ENCODE results near the gene INTS7.
"Not testable (repeated sequence)": the region's sequence is repeated elsewhere in the genome, so short reads cannot be mapped to it uniquely, and the experiment has no call there.

The INTS7 gene

DNA sequence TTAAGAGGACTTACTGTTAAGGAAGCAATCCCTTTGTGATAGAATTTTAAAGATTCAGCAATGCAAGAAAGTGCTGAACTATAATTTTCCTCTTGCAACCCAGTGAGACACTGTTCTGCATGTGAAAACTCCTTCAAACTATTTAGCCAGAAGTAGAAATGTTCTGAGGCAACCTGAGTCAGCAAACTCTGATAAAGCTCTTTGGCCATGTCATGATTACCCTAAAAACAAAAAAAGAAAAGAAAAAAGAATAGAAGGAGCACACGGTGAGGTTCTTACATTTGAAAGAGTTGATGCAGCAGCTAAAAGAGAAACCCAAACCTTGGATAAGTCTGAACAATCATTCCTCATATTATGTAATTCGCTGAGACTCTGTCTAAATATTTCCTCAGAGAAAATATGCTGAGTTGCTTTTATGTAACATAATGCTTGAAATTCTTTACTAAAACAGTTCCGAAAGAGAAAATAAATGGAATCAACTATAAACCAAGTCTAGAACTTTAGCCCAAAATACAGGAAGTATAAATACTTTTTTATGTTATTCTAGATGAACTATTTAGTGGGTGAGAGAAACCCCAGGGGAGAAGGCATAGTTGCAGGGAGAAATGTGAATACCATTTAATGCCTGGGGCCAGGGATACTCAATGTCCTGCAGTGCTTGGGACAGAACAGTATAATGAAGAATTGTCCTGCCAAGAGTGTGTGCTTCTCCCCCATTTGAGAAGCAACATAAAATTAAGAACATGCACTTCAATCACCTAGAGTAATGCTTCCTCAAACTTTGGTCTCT lies 60.0 kb downstream of the INTS7 start:
- DNase-seq (ENCODE audit: low read depth), result no peak

DNA sequence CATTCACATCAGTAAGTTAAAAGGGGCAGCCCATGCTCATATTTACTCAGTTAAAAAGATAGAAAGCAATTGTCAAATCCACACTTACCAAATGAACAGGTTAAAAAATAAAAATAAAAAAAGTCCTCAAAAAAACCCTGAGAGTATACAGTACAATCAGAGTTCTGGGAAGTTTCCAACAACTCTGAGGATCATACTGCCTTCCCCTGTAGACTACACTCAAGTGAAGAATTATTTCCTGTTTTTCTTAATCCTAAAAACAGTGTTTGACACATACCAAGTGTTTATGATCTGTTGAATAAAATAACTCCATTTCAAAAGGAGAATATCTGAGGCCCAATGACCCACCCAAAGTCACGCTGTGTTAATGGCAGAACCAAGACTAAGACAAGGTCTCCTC lies 61.8 kb downstream of the INTS7 start:
- DNase-seq (ENCODE audit: low read depth), result no peak

DNA sequence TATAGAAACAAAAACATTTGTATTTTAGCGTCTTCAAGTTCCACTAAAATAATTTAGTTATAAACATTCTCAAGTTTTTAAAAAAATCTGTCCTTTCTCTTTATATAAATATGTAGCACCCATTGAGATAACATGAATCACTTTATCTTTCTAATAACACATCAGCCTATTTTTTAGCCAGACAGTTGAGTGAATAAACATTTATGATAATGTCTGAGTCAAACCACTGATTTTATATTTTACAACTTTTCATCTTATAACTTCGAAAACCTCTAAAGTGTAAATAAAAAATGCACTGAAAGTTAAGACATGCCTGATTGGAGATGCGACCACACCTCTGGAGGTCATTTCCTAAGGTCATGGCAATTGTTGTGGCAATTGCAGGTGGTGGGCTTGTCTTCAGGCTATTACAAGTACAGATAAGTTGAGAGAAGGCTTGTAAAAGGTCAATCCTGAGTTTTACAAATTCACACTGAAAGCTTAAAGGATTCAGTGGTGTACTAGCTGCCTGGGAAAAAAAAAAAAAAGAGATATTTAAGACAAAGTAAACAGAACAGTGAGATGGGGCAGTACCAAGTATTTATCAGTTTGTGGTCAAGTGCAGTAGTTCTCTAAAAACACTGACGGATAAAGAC lies 67.0 kb downstream of the INTS7 start:
- no peak for DNase-seq (ENCODE audit: low read depth)

DNA sequence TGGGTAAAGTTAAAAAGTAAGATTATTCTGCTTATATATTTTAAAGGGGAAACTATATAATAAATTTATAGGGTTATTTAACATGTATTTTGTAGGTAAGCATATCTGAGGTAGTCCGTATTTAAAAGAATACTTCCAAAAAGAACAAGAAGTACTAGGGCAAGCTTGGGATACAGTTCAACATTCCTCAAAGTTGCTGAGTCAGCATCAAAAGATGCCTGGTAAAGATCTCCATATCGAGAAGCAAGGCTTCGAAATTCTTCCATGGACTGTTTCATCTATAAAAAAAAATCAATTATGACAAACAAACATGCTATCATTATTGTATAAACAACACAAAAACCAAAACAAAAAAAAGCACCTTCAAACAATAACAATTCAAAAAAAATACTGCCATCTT lies 67.7 kb downstream of the INTS7 start:
- no peak for DNase-seq (ENCODE audit: low read depth)

DNA sequence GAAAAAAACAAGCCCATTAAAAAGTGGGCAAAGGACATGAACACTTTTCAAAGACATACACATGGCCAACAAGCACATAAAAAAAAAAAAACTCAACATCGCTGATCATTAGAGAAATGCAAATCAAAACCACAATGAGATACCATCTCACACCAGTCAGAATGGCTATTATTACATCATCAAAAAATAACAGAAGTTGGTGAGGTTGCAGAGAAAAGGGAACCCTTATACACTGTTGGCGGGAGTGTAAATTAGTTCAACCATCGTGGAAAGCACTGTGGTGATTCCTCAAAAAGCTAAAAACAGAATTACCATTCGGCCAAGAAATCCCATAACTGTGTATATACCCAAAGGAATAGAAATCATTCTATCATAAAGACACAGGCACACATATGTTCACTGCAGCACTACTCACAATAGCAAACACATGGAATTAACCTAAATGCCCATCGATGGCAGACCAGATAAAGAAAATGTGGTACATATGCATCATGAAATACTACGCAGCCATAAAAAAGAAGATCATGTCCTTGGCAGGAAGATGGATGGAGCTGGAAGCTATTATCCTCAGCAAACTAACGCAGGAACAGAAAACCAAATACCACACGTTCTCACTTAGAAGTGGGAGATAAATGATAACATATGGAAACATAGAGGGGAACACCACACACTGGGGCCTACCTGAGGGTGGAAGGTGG lies 70.1 kb downstream of the INTS7 start:
- DNase-seq (ENCODE audit: low read depth), result no peak

DNA sequence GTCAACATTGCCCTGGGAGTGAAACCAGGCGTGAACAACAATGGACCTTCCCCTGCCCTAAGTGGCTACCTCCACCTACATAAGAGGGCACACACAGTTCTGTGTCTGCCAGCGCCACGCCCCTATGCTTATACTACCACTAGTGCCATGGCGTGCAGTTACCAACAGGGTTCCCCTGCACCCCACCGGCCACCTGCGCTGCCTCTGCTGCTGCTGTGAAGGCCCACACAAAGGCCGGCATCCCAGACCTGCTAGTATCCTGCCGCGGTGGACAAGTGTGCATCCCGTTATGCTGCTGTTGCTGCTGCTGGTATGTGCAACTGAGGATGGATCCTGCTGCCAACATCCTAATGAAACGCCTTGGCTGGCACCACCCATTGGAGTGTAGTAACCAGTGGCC lies 75.7 kb downstream of the INTS7 start:
- no peak for DNase-seq (ENCODE audit: low read depth)

DNA sequence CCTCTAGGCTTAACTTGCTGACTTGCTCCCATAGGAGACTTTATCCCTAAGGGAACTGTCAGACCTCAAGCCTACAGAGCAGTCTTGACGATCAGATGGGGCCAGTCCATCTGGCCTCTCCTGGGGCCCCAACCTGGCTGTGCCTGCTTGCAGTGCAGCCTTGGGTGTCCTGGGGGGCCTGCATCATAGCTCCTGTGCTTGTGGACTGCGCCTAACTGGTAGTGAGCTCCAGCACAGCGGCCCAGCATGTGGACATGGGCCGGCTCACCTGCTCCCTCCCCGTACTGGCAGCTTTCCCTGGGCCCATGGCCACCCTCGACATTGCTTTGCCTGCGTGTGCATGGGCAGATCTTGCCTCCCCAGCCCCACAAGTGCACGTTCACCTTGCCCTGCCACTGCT lies 76.1 kb downstream of the INTS7 start:
- DNase-seq (ENCODE audit: low read depth), result no peak

DNA sequence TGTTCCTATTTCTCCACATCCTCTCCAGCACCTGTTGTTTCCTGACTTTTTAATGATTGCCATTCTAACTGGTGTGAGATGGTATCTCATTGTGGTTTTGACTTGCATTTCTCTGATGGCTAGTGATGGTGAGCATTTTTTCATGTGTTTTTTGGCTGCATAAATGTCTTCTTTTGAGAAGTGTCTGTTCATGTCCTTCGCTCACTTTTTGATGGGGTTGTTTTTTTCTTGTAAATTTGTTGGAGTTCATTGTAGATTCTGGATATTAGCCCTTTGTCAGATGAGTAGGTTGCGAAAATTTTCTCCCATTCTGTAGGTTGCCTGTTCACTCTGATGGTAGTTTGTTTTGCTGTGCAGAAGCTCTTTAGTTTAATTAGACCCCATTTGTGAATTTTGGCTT lies 81.3 kb downstream of the INTS7 start:
- DNase-seq (ENCODE audit: low read depth), result not testable (repeated sequence)

DNA sequence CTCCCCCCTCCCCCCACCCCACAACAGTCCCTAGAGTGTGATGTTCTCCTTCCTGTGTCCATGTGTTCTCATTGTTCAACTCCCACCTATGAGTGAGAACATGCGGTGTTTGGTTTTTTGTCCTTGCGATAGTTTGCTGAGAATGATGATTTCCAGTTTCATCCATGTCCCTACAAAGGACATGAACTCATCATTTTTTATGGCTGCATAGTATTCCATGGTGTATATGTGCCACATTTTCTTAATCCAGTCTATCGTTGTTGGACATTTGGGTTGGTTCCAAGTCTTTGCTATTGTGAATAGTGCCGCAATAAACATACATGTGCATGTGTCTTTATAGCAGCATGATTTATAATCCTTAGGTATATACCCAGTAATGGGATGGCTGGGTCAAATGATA lies 81.8 kb downstream of the INTS7 start:
- DNase-seq (ENCODE audit: low read depth), result not testable (repeated sequence)

DNA sequence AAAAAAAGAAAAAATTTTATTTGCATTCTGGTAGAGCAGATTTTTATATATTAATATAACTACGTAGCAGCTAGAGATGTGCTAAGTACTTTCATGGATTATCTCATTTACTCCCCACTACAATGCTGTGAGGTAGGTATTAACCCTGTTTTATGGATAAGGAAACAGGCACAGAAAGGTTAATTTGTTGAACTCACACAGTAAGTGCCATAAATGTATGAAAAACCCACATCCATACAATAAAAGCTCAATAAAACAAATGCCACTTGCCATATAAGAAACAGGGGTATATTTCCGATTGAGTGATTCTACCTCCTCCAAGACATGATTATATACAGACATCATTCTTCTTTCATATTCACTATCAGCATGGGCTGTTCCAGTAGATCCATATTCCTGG lies 83.1 kb downstream of the INTS7 start:
- DNase-seq (ENCODE audit: low read depth), result no peak

DNA sequence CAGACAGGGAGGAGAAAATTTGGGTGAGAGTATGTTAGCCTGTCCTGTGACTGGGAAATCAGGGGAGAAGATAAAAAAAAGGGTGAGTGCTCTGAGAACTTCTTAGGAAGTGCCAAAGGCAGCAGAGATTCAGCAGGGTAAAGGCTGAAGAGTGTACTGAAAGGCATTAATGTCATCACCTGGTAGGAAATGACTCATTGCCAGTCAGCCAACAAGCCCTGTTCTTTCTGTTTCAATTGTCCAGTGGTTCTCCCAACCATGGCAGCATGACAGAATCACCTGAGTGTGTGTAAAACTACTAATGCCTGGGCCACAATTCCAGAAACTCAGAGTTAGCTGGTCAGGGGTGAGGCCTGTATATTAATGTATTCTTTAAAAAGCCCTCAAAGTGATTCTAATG lies 83.5 kb downstream of the INTS7 start:
- no peak for DNase-seq (ENCODE audit: low read depth)

DNA sequence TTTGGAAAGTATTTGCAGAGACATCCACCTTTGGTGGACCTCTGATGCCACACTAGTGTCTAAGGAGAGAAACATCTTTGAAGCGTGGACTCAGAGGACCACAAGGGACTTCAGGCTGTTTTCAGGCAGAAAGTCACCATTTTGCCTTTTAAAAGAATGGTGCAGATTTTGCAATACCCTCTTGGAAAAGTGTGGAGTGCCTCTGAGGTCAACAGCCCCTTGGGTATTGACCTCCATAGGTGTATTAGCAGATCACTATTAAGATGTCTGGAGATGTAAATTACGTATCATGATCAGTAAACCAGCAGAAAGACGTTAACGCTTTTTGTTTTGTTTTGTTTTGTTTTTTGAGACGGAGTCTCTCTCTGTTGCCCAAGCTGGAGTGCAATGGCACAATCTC lies 87.0 kb downstream of the INTS7 start:
- DNase-seq (ENCODE audit: low read depth), result no peak

DNA sequence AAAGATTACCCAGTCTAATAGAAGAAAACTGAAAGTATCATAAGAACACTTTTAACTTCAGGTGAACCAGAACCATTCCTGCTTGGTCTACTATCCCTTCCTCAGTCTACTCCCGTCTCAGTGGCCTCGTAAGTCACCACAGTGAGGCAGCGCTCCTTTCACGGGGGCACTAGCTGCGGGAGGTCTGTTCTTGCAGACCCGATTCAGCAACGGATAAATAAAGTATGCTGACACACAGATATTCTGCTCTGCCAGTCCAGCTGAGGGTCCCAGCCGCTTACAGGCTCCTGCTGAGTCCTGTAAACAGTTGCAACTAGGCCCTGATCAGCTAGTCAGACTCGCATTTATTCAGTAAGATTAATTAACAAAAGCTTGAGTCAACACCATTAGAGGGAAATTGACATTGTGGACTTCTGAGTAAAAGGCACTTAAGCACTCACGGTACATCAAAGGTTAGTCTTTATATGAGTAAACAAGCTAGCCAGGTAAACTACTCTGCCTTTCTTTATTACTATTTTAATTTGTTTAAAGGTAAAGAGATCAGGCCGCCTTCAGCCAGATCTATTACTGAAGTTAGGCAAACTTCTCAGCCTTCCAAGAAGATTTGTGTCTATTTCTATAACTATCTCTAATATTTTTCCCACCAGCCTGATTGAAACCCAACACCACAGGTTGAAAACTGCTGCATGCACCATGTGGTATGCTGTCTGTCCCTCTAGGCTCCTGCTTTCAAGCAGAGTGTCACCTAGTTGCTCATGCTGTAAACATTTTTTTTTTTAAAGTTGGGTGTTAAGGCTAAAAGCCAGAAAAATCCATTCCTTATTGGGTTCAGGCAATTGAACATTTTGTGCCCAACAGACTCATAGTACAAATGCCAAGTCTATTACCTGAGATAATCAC lies 87.7 kb downstream of the INTS7 start:
- no peak for DNase-seq (ENCODE audit: low read depth)

DNA sequence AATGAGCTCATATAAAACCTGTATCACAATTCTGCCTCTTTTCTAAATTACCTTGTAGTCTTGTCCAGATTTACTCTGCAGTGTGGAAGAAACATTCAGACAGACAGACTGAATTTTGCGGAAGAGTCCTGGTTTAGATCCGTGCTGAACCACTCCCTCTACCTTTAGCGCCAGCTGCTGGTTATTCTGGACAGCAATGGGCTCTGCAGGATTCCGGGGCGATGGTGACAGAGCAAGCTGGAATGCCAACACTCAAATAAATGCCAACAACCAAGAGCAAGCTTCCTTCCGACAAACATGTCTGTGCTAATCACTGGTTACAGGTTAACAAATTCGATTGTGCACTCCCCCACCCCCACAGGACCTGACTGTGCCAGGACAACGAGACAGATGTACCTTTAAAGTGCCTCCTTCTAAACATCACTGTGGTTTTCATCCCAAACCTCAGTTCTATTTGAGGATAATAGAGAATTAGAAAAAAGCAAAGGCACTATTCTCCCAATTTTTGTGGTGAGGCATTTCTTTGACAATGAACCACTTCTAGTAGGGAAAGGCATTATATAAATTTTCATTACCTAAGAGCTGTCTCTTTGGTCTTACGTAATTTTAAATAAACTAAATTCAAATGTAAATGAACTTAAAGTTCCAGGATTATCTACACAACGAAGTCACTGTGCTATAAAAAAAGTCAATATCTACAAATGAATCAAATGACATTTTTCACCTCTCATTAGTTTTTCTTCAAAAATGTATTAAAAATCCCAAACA lies 90.4 kb downstream of the INTS7 start:
- no peak for DNase-seq (ENCODE audit: low read depth)

DNA sequence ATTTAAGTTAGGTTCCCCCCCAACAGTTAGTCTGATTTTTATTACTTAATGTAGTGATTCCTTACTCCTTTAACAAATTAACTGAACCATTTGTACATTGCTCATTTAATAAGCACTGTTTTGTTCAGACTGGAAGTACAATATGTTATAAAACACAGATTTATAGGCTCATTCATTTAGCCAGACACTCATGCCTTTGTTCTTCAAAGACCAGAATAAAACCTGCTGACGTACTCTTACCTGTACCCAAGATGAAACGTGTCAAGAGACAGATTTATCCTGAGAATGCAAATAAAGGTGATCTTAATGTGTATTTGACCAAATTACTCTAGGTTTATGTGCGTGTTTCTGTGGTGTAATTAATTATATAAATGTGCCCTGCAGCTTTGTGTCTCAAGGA lies 92.8 kb downstream of the INTS7 start:
- DNase-seq (ENCODE audit: low read depth), result no peak

DNA sequence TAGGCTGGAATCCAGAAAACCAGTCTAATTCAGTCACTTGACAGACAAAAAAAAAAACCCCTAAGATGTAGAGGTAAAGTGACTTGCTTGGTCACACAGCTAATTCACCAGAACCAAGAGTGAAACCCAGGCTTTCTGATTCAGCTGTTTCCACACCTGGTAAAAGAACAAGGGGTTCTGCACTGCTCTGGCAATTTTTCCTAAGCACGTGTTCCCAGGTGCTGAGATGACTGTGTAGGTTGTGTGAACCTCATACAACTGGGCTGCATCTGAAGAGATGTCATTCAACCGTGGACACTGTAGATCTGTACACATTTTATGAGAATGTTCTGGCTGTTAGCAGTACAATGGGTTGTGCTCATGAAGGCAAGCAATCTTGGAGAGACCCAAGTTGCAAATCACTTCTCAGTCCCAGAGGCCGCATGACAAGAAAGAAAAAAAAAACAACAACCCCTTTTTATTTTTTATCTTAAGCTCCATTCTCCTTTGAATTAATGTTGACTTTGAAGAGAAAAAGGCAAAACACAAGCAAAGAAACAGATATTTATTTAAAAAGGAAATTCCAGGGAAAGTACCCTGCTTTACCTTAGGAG lies 95.4 kb downstream of the INTS7 start:
- DNase-seq (ENCODE audit: low read depth), result no peak

DNA sequence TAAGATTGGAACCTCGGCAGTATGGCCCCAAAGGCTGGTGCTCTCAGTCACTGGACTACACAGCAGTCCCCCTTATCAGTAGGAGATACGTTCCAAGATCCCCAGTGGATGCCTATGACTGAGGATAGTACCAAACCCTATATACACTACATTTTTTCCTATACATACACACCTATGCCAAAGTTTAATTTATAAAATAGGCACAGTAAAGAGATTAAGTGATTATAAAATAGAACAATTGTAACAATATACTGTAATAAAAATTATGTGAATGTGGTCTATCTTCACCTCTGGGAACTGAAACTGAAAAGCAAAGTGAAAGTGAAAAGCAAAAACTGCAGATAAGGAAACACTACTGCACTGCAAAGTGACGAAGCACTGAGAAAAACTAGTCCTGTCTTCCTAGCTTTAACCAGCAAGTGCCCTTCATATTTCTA lies 96.8 kb downstream of the INTS7 start:
- DNase-seq (ENCODE audit: low read depth), result no peak

DNA sequence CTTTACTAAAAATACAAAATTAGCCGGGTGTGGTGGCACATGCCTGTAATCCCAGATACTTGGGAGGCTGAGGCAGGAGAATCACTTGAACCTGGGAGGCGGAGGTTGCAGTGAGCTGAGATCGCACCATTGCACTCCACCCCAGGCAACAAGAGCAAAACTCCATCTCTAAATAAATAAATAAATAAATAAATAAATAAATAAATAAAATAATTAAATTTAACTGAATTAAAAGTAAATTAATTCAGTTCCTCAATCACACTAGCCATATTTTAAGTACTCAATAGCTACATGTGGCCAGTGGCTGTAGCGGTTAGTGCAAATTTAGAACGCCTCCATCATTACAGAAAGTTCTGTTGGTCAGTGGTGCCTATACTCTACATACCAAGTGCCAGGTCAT lies 97.9 kb downstream of the INTS7 start:
- not testable (repeated sequence) for DNase-seq (ENCODE audit: low read depth)

DNA sequence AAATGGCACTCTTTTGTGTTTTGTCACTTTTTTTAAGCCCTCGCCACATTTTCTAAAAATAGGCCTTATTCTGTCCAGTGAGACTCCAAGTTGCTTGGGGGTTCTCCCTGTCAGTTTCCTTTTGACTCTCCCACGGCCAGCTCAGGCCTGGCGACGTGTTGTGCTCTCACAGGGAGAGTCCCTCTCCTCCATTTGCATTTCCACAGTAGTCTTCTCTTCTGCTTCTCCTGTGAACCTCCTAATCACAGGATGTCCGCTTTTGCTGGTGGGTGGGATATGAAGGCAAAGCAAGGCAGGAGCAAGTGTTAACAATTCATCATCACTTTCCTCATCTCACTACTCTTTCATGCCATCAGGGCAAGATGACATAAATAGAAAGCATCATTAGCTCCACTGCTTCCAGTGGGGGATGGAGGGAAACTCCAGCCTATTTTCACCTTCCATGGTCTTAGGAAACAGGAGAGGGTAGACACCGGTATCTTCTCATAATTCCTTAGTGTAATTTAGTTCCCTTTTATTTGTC lies 99.8 kb downstream of the INTS7 start:
- DNase-seq (ENCODE audit: low read depth), result no peak

DNA sequence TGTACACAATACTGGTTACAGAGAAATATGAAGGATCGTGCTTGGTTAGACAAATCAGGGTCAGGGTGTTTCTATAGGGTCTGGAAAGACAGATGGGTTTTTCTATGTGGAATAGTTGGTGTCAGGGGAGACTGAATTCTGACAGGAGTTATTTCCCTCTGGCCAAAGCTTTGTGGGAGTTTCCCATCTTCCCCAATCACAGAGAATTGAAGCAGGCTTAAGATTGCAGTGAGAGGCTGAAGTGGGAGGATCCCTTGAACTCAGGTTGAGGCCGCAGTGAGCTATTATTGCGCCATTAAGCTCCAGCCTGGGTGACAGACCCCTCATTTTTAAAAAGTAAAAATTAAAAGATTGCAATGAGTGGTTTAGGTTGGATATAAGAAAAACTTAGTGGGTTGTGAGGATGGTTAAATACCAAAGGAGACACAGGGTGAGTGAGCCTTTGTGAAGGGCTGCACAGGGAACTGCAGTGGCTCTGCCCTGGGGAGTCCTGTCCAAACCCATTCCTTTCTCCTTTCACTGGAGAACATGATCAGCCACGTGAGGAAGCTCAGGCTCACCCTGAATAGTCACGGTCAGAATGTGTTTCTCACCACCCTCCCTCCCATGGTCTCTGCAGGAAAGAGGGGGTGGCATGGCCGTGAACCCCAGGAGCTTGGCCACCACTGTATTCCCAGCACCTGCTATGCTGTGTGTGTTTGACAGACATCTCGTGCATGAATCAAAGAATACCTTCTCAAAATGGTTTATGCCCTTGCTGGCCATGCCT lies 101.2 kb downstream of the INTS7 start:
- DNase-seq (ENCODE audit: low read depth), result no peak

All from stimulated activated CD8-positive, alpha-beta memory T cell treated with anti-CD3 and anti-CD28 coated beads, Interleukin-15, amount 100 ng/mL, for 1 hour (primary cell).